Left lobe of liver (tissue), 2 donors: Measurements from ENCODE around the gene SDK2. TPM values are rescaled to one million over a fixed set of nuclear protein-coding genes. Genes with fewer than 3 reads are reported as not detected.

ENCODE experiments used
- ATAC-seq: fragments of 200-7000 bp; cut with Tn5 transposase; one replicate; pipeline ENCODE4 v1.9.1; 2020; ENCODE audit warnings: mild to moderate bottlenecking, moderate library complexity
- DNase-seq: peaks from one replicate; pipeline ENCODE4 v3.0.0-alpha.2; 2020; ENCODE audit warnings: low spot score
- total RNA-seq: library from RNA; stranded (reverse); gene quantifications from one replicate; pipeline ENCODE4 v1.2.1, GENCODE V29; 2021
- donor health status: DM: no; HTN: no; CAD: no; lungs with moderate emphysema.
- donor health status: DM: no; HTN: yes; CAD: no.

Gene SDK2
- total RNA-seq, 1 donor from 2014 or later = 0.15 TPM

DNA sequence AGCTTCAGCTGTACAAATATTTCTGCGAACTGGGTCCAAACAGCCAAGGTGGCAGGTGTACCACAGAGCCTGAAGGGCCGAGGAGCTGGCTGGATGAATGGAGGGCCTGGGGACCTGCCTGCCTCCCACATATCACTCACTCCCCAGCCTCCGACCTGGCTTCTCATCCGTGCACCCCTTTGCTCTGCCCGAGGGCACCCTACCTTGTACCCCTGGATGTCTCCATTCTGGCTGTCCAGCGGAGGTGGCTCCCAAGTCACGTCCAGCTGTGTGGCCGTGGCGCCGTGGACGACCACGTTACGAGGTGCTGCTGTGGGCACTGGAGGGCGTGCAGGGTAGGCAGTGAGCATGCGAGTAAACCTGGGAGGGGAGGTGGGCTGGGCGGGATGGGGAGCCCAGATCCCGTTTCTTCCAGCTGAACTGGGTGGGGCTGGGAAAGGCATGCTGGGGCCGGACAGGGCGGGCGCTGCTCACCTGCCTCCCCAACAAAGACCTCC, 265.2 kb downstream of the SDK2 start:
- DNase-seq (no peak), ATAC-seq (no peak)

DNA sequence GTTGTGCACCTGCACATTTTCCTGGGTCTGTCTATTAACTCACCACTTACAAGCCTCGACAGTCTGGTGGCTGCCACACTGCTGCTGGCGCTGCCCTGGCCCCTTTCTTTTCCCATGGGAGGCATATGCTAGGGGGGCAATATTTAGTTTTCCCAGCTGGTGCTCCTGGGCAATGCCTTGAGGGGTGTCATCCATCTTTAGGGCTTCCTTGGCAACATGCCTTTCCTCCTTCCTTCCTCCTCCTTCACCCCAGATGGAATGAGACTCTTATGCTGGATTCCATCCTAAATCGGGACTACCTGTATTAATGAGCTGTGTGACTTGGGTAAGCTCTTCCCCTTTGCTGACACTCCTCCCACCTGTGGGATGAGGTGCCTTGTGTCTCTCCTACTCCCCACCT, 267.6 kb downstream of the SDK2 start:
- no peak for ATAC-seq
- DNase-seq = no peak

DNA sequence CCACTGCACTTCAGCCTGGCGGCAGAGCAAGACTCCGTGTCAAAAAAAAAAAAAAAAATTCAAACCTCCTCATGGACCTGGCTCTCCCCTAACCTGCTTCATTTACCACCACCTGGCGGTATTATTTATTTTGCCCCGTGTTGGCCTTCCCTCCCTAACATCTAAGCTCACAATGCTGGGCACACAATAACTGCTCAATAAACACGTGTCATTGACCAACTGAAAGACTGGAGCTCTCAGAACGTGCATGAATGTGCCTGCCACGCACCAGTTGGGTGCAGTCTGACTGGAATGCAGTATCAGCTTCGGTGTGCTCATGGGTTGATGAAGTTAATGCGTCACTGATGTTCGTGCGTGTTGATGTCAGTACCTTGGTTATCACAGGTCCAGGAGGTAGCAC, 268.1 kb downstream of the SDK2 start:
- ATAC-seq (no peak), DNase-seq (no peak)

- DNase-seq (no peak), ATAC-seq (no peak)
Observed at GRCh38 chr17:73371836-73372235, 272.4 kb downstream of the SDK2 start.

DNA sequence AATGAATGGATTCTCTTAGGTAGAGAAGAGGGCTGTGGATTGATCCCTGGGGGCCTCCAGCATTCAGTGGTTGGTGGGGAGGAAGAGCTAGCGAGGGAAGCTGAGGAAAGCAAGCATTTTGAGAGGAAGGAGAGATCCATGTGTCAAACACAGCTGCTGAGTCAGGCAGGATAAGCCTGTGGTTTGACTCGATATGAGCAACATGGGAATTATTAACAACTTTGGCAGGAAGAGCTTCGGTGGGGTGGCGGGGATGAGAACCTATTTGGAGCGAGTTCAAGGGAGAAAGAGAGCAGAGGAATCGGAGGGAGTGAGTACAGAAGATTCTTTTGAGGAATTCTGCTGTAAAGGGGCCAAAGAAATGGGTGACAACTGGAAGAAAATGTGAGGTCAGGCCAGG, 273.0 kb downstream of the SDK2 start:
- ATAC-seq = no peak
- no peak for DNase-seq

- DNase-seq (peak; percentile 84), ATAC-seq (peak; percentile 97)
Observed at GRCh38 chr17:73369817-73370490, 274.3 kb downstream of the SDK2 start.

DNA sequence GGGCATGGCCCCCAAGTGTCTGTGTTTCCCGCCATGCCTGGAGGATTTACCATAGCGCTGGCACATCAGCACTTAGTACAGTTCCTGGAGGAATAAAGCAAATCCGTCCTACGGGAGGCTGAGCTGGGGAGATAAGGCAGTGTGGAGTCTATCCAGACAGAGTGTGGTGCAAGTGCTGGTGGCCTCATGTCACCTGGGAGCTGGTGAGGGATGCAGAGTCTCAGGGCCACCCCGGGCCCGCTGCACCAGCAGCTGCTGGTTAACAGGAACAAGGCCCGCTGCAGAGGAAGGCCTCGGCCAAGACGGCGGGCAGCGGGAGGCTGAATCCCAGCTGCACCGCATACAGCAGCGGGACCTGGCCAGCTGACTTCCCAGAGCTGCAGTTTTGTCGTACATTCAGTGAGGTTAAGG, 275.1 kb downstream of the SDK2 start:
- ATAC-seq (no peak), DNase-seq (no peak)

GRCh38 chr17:73368085-73368631, 276.1 kb downstream of the SDK2 start:
- DNase-seq (no peak), ATAC-seq (no peak)

GRCh38 chr17:73365906-73366623, 278.2 kb downstream of the SDK2 start:
- DNase-seq (no peak), ATAC-seq (peak; percentile 33)

DNA sequence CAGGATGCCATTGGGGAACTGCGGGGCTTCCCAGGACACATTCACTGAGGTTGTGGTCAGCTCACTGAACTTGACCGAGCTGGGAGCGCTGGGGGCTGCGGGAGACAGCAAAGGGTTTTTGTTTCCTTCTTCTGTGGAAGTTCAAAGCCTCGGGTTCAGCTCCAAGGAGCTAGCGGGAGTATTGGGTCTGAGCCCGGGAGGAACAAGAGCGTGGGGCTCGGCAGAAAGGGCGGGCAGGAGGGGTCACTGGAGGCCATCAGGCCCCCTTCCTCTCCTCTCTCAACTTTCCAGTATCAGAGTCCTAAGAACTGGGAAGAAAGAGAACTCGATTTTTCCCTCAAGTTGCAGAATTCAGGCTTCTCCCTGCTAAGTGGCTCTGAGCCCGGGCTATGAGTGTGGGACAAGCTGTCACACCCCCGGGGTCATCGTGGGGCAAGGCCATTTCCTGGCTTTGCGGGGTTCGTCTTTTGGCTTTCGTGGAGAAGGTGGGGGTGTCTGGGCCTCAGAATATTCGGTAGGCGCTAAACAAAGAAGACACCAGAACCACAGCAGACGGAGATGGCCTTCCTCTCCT, 278.9 kb downstream of the SDK2 start:
- ATAC-seq = no peak
- no peak for DNase-seq

DNA sequence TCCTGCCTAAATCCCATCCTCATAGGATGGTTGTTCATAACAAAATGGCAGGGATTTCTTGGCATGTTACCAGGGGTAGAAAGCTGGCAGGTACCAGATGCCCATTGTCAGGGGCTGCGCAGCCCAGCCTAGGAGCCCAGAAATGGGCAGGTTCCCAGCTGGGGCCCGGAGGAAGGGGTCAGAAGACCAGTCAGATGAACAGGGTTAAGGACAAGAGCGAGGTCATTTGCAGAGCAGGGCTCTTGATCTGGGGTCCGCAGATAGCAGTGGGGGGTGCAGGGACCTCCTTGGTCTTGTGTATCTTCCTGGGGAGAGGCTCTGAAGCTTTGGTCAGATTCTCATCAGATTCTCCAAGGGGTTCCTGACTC, 280.1 kb downstream of the SDK2 start:
- no peak for ATAC-seq

DNA sequence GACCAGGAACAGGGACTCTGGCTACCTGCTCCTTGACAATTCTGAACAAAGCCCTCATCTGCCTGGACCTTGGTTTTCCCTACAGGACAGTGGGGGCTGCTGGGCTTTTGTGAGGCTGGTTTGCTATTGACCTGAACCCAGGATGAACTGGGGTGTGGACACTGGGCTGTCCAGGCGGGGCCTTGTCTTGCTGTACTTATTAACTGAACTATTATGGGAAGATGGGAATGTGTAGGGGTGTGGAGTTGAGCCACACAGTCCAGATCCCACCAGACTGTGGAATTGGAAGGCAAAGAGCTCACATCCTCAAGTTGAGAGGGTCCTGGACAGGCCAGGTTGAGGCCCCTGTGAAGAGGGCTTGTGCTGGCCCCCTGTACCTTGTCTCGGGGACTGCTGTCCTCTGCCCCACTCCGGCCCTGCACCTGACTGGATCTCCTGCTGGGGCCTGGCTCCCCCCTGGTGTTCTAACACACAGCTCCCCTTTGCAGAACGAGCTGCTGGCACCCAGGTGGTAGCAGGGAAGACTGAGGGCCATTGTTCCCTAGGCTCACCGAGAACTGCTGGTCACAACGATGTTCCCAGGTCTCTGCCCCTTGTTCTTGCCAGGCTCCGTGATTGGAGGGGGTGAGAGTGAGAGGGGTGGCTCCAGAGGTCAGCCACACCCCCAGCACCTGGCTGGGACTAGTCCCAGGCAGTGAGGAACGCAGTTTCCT, 280.6 kb downstream of the SDK2 start:
- DNase-seq = no peak
- ATAC-seq = no peak

More for the DNA sequence above, 280.1 kb downstream of the SDK2 start:
- DNase-seq = no peak

GRCh38 chr17:73362697-73363096, 281.5 kb downstream of the SDK2 start:
- no peak for ATAC-seq
- DNase-seq = no peak

- ATAC-seq (no peak), DNase-seq (no peak)
Observed at GRCh38 chr17:73360961-73361761, 283.1 kb downstream of the SDK2 start.

- DNase-seq (peak; percentile 68), ATAC-seq (peak; percentile 88)
Observed at GRCh38 chr17:73359987-73360410, 284.2 kb downstream of the SDK2 start.

GRCh38 chr17:73359352-73359751, 284.9 kb downstream of the SDK2 start:
- DNase-seq = no peak
- ATAC-seq = no peak

- DNase-seq = no peak
- no peak for ATAC-seq
Observed at GRCh38 chr17:73358668-73359067, 285.6 kb downstream of the SDK2 start.

GRCh38 chr17:73357981-73358380, 286.3 kb downstream of the SDK2 start:
- DNase-seq (no peak), ATAC-seq (no peak)

- DNase-seq (no peak), ATAC-seq (no peak)
Observed at GRCh38 chr17:73357318-73357717, 286.9 kb downstream of the SDK2 start.

GRCh38 chr17:73356561-73357170, 287.6 kb downstream of the SDK2 start:
- no peak for DNase-seq
- no peak for ATAC-seq
